Naive thymus-derived CD4-positive, alpha-beta T cell (primary cell): Measurements from ENCODE around the gene ISG15. TPM values are rescaled to one million over a fixed set of nuclear protein-coding genes. Genes with fewer than 3 reads are reported as not detected.

Experiments
- ATAC-seq: fragments of 150-1000 bp; cut with Tn5 transposase; 2 replicates; pipeline ENCODE4 v1.10.0; 2021; ENCODE audit warnings: mild to moderate bottlenecking, moderate library complexity
- CTCF ChIA-PET: fragments of 350-600 bp; sonication (Branson Sonifier 250); formaldehyde crosslinking; loops from one replicate; lab custom pipeline; 2021; ENCODE audit warnings: antibody characterized with exemption; lab: Charles Lee
- POLR2A ChIA-PET: fragments of 350-600 bp; sonication (Branson Sonifier 250); formaldehyde crosslinking; loops from one replicate; lab custom pipeline; 2021; ENCODE audit warnings: antibody characterized with exemption, inconsistent platforms; lab: Charles Lee
- DNase-seq, 9 donors: peaks; one replicate each; pipeline versions ENCODE4 v3.0.0 to v3.0.0-alpha.2; 2020 to 2022; ENCODE audit warnings: mixed read lengths in 1 of 9
- H3K27ac ChIP-seq: one replicate; pipeline ENCODE4 v1.7.0; 2013; ENCODE audit warnings: mild to moderate bottlenecking, low read depth, low read length, moderate library complexity
- H3K27me3 ChIP-seq, 2 donors: one replicate each; pipeline ENCODE4 v1.7.0; 2013; ENCODE audit warnings: low read length in 2 of 2, mild to moderate bottlenecking in 2 of 2, moderate library complexity in 2 of 2; ENCODE audit not compliant: control insufficient read depth in 2 of 2, insufficient read depth in 2 of 2
- H3K36me3 ChIP-seq, 3 experiments: 1 replicate in 2 of 3; 2 replicates in 1 of 3; pipeline ENCODE4 v1.7.0; 2013; ENCODE audit warnings: low read length in 3 of 3, mild to moderate bottlenecking in 3 of 3, moderate library complexity in 1 of 3; ENCODE audit not compliant: insufficient read depth in 3 of 3, control insufficient read depth in 2 of 3
- H3K4me1 ChIP-seq, 2 donors: one replicate each; pipeline ENCODE4 v1.7.0; 2013; ENCODE audit warnings: low read length in 2 of 2, mild to moderate bottlenecking in 2 of 2, moderate library complexity in 1 of 2; ENCODE audit not compliant: control insufficient read depth in 2 of 2, insufficient read depth in 2 of 2
- H3K4me3 ChIP-seq: 2 replicates; pipeline ENCODE4 v1.7.0; 2013; ENCODE audit warnings: mild to moderate bottlenecking, low read length
- H3K9me3 ChIP-seq, 3 experiments: 1 replicate in 2 of 3; 2 replicates in 1 of 3; pipeline ENCODE4 v1.7.0; 2013; ENCODE audit warnings: low read length in 3 of 3; ENCODE audit not compliant: control insufficient read depth in 2 of 3
- H3K27ac Mint-ChIP-seq, 9 donors: one replicate each; pipeline ENCODE4 v1.8.0; 2020 to 2022; ENCODE audit warnings: mixed read lengths in 9 of 9, mild to moderate bottlenecking in 8 of 9, moderate library complexity in 5 of 9, inconsistent platforms in 2 of 9
- H3K27me3 Mint-ChIP-seq, 5 donors: one replicate each; pipeline ENCODE4 v1.8.0; 2021 to 2022; ENCODE audit warnings: mixed read lengths in 5 of 5, mild to moderate bottlenecking in 1 of 5
- H3K36me3 Mint-ChIP-seq, 5 donors: one replicate each; pipeline ENCODE4 v1.8.0; 2020 to 2022; ENCODE audit warnings: mixed read lengths in 5 of 5, mild to moderate bottlenecking in 3 of 5, inconsistent platforms in 1 of 5
- H3K4me1 Mint-ChIP-seq, 7 donors: one replicate each; pipeline ENCODE4 v1.8.0; 2020 to 2022; ENCODE audit warnings: mixed read lengths in 7 of 7, mild to moderate bottlenecking in 3 of 7, inconsistent platforms in 1 of 7
- H3K4me3 Mint-ChIP-seq, 10 donors: one replicate each; pipeline ENCODE4 v1.8.0; 2020 to 2022; ENCODE audit warnings: mild to moderate bottlenecking in 10 of 10, mixed read lengths in 10 of 10, moderate library complexity in 6 of 10, inconsistent platforms in 2 of 10
- H3K9me3 Mint-ChIP-seq, 11 donors: one replicate each; pipeline ENCODE4 v1.8.0; 2020 to 2022; ENCODE audit warnings: mixed read lengths in 11 of 11, mild to moderate bottlenecking in 4 of 11, inconsistent platforms in 1 of 11, moderate library complexity in 1 of 11
- intact Hi-C, 2 donors: fragments of 100-400 bp; cut with micrococcal nuclease; formaldehyde crosslinking; loops; one replicate each; pipeline ENCODE4 v1.15.1; 2023
- polyA plus RNA-seq, 2 donors: library from polyadenylated mRNA; unstranded; fragments of 300-500 nt; fragmentation: Illumina TruSeq; gene quantifications; one replicate each; pipeline ENCODE4 v1.2.3, GENCODE V29; 2021
- total RNA-seq, 6 experiments: library from RNA in 5 of 6; stranded (reverse) in 5 of 6; gene quantifications; 1 replicate in 5 of 6; 2 replicates in 1 of 6; pipeline ENCODE4 v1.2.3 and lab custom pipeline; 2021 to 2026

Gene ISG15
- total and polyA plus RNA-seq, 7 experiments from 2014 or later = 17.4 to 227 (median 42.6) TPM

- peaks cover 0 to 3% of the 10 kb centered on the region in 2 donors for H3K27me3 ChIP-seq
These were observed 41.4 kb upstream of the ISG15 start for GRCh38 chr1:971751-972506.

GRCh38 chr1:972726-973458, 40.4 kb upstream of the ISG15 start:
- Mint-ChIP-seq H3K4me1 (peaks cover 0 to 7% (median 3%) of the 10 kb centered on the region in 7 donors), H3K36me3 (no peaks in the 10 kb centered on the region), H3K4me3 (no peak overlapping the region), H3K27ac (peak overlapping the region in 1 of 9 donors; percentile 17), H3K9me3 (peaks cover 0 to 4% (median 0%) of the 10 kb centered on the region in 11 donors), H3K27me3 (peaks cover 5 to 25% (median 19%) of the 10 kb centered on the region in 5 donors)
- Histone ChIP-seq H3K27ac (no peak overlapping the region), H3K4me1 (peaks cover 0 to 10% of the 10 kb centered on the region in 2 donors), H3K27me3 (peaks cover 0 to 3% of the 10 kb centered on the region in 2 donors), H3K36me3 (no peaks in the 10 kb centered on the region), H3K9me3 (no peaks in the 10 kb centered on the region), H3K4me3 (no peak overlapping the region)
- peak in 1 of 9 donors; percentile 7 for DNase-seq
- CTCF ChIA-PET = no interaction called here
- ATAC-seq = no peak
- POLR2A ChIA-PET = interaction anchor here (0.5 kb wide), 1 partner anchor 1178 kb away, joined by 4 read pairs; no protein-coding TSS in a partner anchor
- intact Hi-C loops = no loop called here

More at GRCh38 chr1:971751-972506, 41.4 kb upstream of the ISG15 start:
- Histone ChIP-seq H3K4me3 (no peak overlapping the region), H3K27ac (no peak overlapping the region), H3K9me3 (no peaks in the 10 kb centered on the region), H3K4me1 (peaks cover 4 to 10% of the 10 kb centered on the region in 2 donors), H3K36me3 (no peaks in the 10 kb centered on the region)
- ChIA-PET POLR2A (interaction anchor here (0.5 kb wide), 1 partner anchor 1179 kb away, joined by 4 read pairs; no protein-coding TSS in a partner anchor), CTCF (no interaction called here)
- Mint-ChIP-seq H3K9me3 (peaks cover 0 to 4% (median 0%) of the 10 kb centered on the region in 11 donors), H3K36me3 (no peaks in the 10 kb centered on the region), H3K27me3 (peaks cover 5 to 25% (median 19%) of the 10 kb centered on the region in 5 donors), H3K27ac (no peak overlapping the region), H3K4me3 (no peak overlapping the region), H3K4me1 (peaks cover 0 to 7% (median 3%) of the 10 kb centered on the region in 7 donors)
- DNase-seq (peak in 1 of 9 donors; percentile 6), ATAC-seq (no peak)
- intact Hi-C loops = no loop called here

GRCh38 chr1:973459-974292, 39.6 kb upstream of the ISG15 start:
- peak in 1 of 9 donors; percentile 6 for DNase-seq
- Mint-ChIP-seq H3K4me3 (no peak overlapping the region), H3K9me3 (peaks cover 0 to 4% (median 0%) of the 10 kb centered on the region in 11 donors), H3K27ac (peak overlapping the region in 1 of 9 donors; percentile 17), H3K36me3 (no peaks in the 10 kb centered on the region), H3K4me1 (peaks cover 0 to 8% (median 4%) of the 10 kb centered on the region in 7 donors), H3K27me3 (peaks cover 0 to 19% (median 15%) of the 10 kb centered on the region in 5 donors)
- no peak for ATAC-seq
- peaks cover 0 to 3% of the 10 kb centered on the region in 2 donors for H3K27me3 ChIP-seq
- intact Hi-C loops = no loop called here
- H3K4me1 ChIP-seq = peaks cover 0 to 10% of the 10 kb centered on the region in 2 donors
- H3K36me3 ChIP-seq = no peaks in the 10 kb centered on the region
- CTCF ChIA-PET = no interaction called here
- no peak overlapping the region for H3K27ac ChIP-seq
- no peak overlapping the region for H3K4me3 ChIP-seq
- no peaks in the 10 kb centered on the region for H3K9me3 ChIP-seq
- POLR2A ChIA-PET = no interaction called here

- Mint-ChIP-seq H3K4me3 (no peak overlapping the region), H3K36me3 (no peaks in the 10 kb centered on the region), H3K4me1 (peaks cover 0 to 8% (median 4%) of the 10 kb centered on the region in 7 donors), H3K27ac (no peak overlapping the region), H3K9me3 (peaks cover 0 to 4% (median 0%) of the 10 kb centered on the region in 11 donors), H3K27me3 (peaks cover 0 to 16% (median 14%) of the 10 kb centered on the region in 5 donors)
- Histone ChIP-seq H3K27ac (no peak overlapping the region), H3K36me3 (no peaks in the 10 kb centered on the region), H3K4me3 (no peak overlapping the region), H3K4me1 (peaks cover 0 to 10% of the 10 kb centered on the region in 2 donors), H3K27me3 (peaks cover 0 to 3% of the 10 kb centered on the region in 2 donors), H3K9me3 (no peaks in the 10 kb centered on the region)
- intact Hi-C loops = no loop called here
- ATAC-seq = no peak
- ChIA-PET CTCF (interaction anchor here (0.6 kb wide), 1 partner anchor 52 kb away, joined by 3 read pairs; no protein-coding TSS in a partner anchor), POLR2A (no interaction called here)
- DNase-seq = no peak
These were observed 39.0 kb upstream of the ISG15 start for GRCh38 chr1:974293-974640.

- H3K9me3 ChIP-seq = no peaks in the 10 kb centered on the region
- peaks cover 0 to 10% of the 10 kb centered on the region in 2 donors for H3K4me1 ChIP-seq
- H3K4me3 ChIP-seq = no peak overlapping the region
- intact Hi-C loops = no loop called here
- no peaks in the 10 kb centered on the region for H3K36me3 Mint-ChIP-seq
- ATAC-seq (no peak), DNase-seq (peak in 1 of 9 donors; percentile 8)
- H3K9me3 Mint-ChIP-seq = peaks cover 0 to 2% (median 0%) of the 10 kb centered on the region in 11 donors
- no peaks in the 10 kb centered on the region for H3K36me3 ChIP-seq
- peaks cover 0 to 16% (median 9%) of the 10 kb centered on the region in 5 donors for H3K27me3 Mint-ChIP-seq
- H3K4me3 Mint-ChIP-seq = no peak overlapping the region
- ChIA-PET POLR2A (no interaction called here), CTCF (interaction anchor here (0.6 to 1.9 kb wide), 3 partner anchors 51 to 105 kb away, joined by 3 to 17 read pairs (median 5); no protein-coding TSS in a partner anchor)
- peaks cover 0 to 8% (median 4%) of the 10 kb centered on the region in 7 donors for H3K4me1 Mint-ChIP-seq
- H3K27ac Mint-ChIP-seq = no peak overlapping the region
- peaks cover 0 to 3% of the 10 kb centered on the region in 2 donors for H3K27me3 ChIP-seq
- no peak overlapping the region for H3K27ac ChIP-seq
These were observed 38.5 kb upstream of the ISG15 start for GRCh38 chr1:974687-975328.
